CD4-positive, alpha-beta T cell treated with Interleukin-15 for 1 hour (primary cell): ENCODE measurements around the gene CADPS.

Experiments
- DNase-seq: peaks from one replicate; pipeline ENCODE4 v3.0.0-alpha.2; 2020

CADPS gene

GRCh38 chr3:62548528-62549205, 326.5 kb downstream of the CADPS start:
- DNase-seq: no peak

- DNase-seq: no peak
Observed at GRCh38 chr3:62546266-62546665, 328.9 kb downstream of the CADPS start.

- DNase-seq: no peak
Observed at GRCh38 chr3:62542185-62542584, 333.0 kb downstream of the CADPS start.

- DNase-seq: no peak
Observed at GRCh38 chr3:62539762-62540161, 335.5 kb downstream of the CADPS start.

DNA sequence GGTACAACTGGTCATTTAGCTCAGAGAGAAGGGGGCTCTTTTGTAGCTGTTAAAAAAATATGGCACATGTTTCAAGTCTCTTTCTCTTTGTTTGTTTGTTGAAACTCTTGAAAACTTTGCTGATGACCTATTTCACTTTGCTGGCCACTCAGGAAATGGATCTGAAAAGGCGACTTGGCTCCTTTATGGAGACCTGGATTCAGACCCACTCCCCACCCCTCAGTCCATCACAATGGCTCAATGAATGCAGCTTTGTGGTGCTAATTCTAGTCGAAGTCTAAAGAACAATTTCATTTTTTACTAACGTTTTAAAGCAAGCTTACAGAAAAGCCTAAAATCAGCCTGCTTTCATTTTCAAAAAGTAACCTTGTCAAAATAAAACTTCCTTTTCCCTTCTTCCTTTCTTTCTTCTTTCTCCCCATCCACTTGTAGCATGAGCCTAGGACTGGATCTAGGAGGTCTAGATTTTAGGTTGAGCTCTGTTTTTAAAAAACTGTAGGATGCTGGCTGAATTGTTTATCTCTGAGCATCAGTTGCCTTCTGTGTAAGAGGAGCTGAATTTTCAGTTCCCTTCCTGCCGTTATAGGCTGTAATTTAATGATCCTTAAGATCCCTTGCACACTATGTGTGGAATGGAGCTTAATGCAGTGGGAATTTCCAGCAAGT, 336.4 kb downstream of the CADPS start:
- DNase-seq: no peak

GRCh38 chr3:62534326-62534725, 340.9 kb downstream of the CADPS start:
- no peak for DNase-seq

DNA sequence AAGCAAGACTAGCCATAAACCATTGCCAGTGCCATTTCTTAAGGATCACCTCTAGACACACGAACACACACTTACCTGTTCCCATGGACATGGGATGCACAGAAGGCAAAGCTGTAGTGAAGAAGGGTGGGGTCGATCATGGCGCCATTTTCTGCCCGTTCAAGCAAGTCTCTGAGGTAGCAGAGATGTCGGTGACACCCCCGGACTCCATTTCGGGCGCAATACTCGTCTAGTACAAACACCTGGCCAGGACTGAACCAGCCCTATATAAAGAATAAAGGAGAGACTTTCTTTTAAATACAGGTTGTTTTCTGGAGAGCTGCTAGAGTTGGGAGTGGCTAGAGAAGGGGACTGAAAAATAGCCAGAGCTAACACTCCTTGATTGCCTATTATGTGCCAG, 342.4 kb downstream of the CADPS start:
- DNase-seq: no peak

GRCh38 chr3:62531981-62532380, 343.2 kb downstream of the CADPS start:
- no peak for DNase-seq

DNA sequence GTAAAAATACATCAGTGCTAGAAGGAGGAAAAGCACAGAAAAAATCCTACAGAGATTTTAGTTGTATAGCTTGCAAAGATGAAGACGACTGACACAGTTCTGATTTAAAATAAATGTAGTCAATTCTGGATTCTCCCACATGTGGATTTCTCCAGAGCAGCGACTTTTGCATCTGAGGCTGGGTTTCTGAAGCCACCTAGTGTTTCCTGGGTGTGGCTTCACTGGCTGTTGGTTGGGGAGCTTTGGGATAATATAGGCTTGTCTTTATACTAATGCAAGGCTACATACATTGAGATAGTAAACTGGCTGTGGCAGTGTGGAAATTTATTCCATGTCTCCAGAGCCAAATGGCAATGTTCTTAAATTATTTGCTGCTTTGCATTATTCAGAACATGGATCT, 343.7 kb downstream of the CADPS start:
- DNase-seq: no peak

DNA sequence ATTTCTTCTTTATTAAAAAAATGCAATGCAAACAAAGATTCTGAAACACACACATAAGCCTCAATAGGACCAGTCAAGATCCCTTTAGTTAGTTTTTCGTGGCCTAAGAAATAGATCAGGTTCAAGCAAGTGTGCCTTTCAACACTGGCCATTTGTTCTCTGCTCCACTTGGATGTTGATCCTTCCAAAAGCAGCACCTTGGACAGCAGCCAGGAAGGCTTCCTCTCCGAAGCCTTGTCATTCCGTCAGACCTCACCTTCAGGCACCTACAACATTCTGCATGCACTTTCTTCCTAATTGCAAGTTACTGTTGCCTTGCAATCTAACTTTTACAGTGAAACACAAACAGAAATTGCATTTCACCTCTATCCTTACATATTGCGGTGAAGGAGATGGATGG, 346.0 kb downstream of the CADPS start:
- DNase-seq: no peak

GRCh38 chr3:62527474-62527873, 347.7 kb downstream of the CADPS start:
- no peak for DNase-seq

DNA sequence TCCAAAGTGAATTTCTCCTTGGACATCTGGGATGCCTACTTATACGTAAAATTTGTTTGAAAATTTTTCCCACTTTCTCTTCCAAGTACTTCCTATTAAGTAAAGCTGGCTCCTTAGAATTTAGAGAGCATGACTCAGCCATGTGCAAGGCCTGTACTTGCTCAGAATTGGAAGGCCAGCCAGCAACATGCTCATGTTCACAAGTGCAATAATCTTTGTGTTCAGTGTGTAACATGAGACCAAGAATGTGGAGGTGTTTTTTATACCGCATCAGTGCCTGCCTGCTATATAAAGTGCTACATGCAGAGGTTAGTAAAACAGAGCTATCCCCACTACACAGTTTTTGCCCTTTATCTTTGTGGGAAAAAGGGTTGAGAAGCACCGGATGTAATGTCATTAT, 349.9 kb downstream of the CADPS start:
- DNase-seq: no peak

- no peak for DNase-seq
Observed at GRCh38 chr3:62523672-62524071, 351.5 kb downstream of the CADPS start.

- DNase-seq: no peak
Observed at GRCh38 chr3:62521464-62522105, 353.6 kb downstream of the CADPS start.

DNA sequence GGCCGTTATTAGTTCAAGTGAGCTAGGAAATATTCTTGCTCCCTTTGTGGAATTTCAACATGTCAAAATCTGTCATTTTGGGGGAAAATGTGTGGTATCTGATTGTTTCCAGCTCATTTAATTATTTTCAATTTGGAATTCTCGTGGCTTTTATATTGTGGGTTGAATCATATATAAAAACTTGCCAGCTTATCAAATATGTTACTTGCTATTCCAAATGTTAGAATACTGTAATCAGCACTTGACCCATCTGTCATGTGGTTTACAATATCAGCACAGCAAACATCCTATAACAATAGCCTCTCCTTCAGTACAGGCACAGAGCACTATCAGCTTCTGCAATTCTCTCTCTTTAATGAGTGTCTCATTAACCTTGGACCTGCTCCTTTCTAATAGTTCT, 371.7 kb downstream of the CADPS start:
- DNase-seq: no peak

DNA sequence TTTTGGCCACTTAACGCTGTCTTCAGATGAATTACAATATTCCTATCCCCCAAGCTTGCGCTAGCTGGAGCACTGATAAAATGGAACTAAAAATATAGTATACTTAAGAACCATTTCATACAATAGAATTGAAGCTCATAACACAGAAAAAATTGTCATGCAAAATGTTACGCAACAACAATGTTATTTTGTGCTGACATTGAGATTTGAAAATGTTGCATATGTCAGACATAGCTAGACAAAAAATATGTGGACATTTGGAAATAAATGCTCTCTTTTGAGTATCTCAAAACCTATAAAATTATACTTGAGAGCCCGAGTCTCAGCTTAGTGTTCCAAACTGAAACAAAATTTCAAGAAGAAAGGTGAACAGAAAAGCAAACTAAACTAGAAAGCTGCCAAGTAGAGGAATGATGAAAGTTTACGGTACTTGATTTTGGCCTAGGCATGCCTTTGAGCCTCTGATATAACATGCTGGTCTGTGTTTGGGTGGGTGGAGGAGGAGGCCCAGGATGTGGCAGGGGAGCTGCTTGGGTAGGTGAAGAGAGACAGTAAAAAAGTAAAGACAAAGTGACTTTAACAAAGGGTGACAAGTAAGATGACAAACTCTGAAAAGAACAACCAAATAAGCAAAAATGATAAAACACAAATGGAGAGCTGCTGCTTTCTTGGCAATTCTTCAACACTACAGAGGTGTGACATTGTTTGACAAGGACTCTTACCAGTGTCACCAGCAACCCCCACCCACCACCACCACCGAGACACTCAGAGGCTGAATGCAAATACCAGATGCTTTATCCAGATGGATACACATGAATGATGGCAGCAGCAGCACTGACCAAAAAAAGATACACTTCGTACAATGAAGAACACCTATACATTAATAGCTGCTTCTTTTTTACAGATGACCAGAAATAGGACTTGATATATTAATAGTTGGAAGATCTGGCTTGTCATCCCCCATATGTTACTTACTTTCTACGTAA, 372.6 kb downstream of the CADPS start:
- no peak for DNase-seq

GRCh38 chr3:62501289-62501668, 373.9 kb downstream of the CADPS start:
- no peak for DNase-seq

GRCh38 chr3:62500556-62501288, 374.5 kb downstream of the CADPS start:
- DNase-seq: no peak

DNA sequence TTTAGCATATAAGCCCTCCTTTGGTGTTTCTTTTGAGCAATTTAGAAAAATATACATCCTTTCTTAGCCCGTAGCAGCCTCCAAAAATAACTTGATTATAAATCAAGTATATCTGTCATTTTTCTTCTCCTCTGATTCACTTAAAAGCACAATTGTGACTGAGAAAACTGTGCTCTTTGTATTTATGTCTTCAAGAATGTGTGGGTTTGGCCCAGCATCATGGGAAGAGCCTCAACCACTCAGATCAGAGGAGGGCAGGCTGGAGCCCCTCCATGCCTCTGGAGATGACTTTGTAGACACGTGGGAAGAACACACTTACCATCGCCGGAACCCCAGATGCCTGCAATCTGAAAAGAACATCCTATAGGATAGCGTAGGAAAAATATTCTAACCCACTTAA, 378.1 kb downstream of the CADPS start:
- no peak for DNase-seq

GRCh38 chr3:62496503-62496902, 378.7 kb downstream of the CADPS start:
- no peak for DNase-seq

GRCh38 chr3:62493109-62493801, 382.0 kb downstream of the CADPS start:
- no peak for DNase-seq

- DNase-seq: no peak
Observed at GRCh38 chr3:62482961-62483360, 392.3 kb downstream of the CADPS start.
